Eye (tissue), 1 donor: Measurements from ENCODE around the gene SGCE.

Experiments
- DNase-seq: peaks from one replicate; pipeline ENCODE4 v3.0.0-alpha.2; 2015

SGCE gene

GRCh38 chr7:94562525-94562924 is 93.4 kb downstream of the SGCE start:
- no peak for DNase-seq

DNA sequence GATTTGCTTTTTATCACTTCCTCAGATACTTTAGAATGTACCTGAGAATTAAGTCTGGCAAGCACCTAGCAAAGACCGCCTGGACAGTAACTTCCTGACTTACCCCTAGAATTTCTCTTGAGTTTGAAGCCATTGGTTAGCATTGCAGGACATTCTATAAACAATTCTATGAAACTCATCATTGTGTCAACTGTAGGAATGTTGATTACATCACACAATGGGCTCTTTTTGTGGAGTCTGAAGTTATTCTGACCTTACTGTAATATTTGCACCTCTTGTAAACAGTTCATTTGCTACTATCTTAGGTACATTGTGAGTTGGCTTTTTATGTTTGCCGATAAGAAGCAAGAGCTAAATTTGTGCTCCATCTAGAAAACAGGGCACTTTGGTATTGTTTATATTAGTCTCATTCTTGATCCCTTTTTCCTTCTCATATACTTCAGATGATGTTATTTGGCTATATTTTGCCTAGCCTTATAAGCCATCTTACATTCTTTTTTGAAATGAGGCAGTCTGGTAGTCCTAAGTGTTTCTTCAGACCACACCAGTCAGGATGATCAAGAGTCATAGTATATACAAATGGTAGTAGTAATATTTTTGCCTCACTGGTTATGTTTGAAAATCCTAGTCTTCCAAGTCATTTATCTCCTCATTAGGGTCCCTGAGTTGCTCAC is 94.0 kb downstream of the SGCE start:
- no peak for DNase-seq

GRCh38 chr7:94559972-94560371 is 96.0 kb downstream of the SGCE start:
- DNase-seq, result no peak

- DNase-seq, result no peak
These were observed 98.7 kb downstream of the SGCE start for GRCh38 chr7:94557215-94557614.

DNA sequence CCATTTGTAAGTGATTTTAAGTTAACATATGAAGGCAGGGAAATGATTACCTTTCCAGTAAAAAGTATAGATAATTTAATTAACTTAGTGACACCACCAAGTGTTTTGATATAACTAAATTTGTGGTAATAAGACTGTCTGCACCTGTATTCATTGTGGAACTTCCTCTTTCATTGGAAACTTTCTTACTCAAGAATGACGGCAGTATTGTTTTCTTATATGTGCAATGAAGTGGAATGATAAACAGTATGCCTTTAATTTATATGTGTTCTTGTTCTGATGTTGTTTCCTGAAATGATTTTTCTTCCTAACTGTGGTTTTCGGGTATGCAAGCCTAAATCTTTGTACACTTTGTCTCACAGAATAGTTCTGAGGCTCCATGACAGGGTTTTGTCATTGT is 99.9 kb downstream of the SGCE start:
- no peak for DNase-seq

DNA sequence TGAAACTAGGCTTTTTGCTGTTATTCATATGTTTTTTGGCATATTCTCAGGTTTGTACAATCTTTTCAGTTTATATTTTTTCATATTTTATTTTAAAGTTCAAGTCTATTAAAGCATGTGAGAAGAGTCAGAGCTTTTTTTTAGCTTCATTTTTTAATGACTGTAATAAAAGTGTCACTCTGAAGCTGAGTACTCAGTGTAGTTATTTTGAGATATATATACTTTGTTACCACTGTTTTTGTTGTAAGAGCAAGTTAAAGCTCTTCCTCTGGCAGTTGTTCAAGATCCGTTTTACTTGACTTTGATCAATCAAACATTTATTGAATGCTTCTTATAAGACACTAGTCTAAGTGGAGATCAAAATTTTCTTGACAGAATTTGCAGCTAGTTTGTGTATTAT is 108.8 kb downstream of the SGCE start:
- no peak for DNase-seq

DNA sequence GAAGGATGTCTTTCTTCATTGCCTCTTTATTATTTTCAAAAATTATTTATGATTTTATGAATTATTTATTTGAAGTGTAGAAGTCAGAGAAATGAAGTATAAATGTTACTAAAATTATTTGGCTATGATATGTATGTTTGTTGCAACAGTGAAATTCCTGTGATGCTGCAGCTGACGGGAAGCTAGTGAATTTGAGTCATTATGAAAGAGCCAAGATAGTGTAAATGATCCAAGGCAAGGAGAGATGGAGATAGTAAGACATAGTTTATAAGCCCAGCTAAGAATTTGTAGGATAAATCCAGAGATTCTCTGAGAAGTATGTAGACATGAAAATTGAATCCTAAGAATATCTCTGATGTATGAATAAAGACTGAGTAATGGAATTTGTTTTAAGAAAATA is 115.5 kb downstream of the SGCE start:
- DNase-seq, result no peak
